Cardiac fibroblast (primary cell): Measurements from ENCODE around the gene RUSC2.
A peak's percentile ranks its signal among the peaks of the same experiment; 100 is the strongest.

Experiments used
- DNase-seq, 2 donors: peaks; one replicate each; pipeline versions ENCODE4 v3.0.0 to v3.0.0-alpha.2; 2010; ENCODE audit warnings: low read depth in 2 of 2
- H3K4me3 ChIP-seq, 2 donors: replicated peaks in 1 of 2; 1 replicate in 1 of 2; 2 replicates in 1 of 2; pipeline ENCODE4 v1.5.1; 2011; ENCODE audit warnings: low read depth in 2 of 2, low read length in 2 of 2, mild to moderate bottlenecking in 2 of 2, moderate library complexity in 1 of 2
- CTCF ChIP-seq: IDR thresholded peaks from one replicate; pipeline ENCODE4 v1.5.1; 2011; ENCODE audit warnings: low read depth, mild to moderate bottlenecking, low read length, inconsistent platforms

Gene RUSC2

GRCh38 chr9:35517131-35517530 lies 27.2 kb downstream of the RUSC2 start:
- peak; percentile 28 to 41 for DNase-seq
- TF ChIP-seq CTCF = no peak

GRCh38 chr9:35517552-35518224 lies 27.8 kb downstream of the RUSC2 start:
- DNase-seq = no peak
- no peak overlapping the region for H3K4me3 ChIP-seq
- no peak for TF ChIP-seq CTCF

More at GRCh38 chr9:35517131-35517530, 27.2 kb downstream of the RUSC2 start:
- H3K4me3 ChIP-seq = no peak overlapping the region

DNA sequence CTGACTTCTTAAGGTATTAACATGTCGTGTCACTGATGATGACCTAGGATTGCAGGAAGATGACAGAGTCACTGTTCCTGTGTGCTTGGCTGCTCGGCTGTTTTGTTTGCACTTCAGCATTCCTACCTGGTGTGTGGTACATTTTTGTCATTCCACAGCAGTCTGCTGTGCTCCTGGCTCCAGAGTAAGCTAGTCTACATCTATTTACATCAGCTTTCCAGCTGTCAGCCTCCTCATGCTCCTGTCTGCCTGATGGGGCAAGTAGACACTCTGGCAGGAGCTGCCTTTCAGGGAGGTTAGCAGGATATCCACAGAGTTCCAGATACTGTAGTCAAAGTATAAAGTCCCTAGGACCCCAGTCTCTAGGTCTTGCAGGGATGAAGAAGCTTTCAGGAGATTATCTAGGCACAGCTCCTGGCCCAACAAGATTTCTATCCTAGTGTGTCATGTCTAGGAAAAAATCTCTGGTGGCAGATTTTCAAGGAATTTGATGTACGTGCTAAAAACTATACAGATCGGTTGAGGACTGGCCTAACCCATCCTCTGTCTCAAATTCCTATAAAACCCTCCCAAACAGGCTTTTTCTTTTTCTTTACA lies 28.4 kb downstream of the RUSC2 start:
- DNase-seq = peak; percentile 84 to 99
- H3K4me3 ChIP-seq = no peak overlapping the region
- no peak for TF ChIP-seq CTCF

DNA sequence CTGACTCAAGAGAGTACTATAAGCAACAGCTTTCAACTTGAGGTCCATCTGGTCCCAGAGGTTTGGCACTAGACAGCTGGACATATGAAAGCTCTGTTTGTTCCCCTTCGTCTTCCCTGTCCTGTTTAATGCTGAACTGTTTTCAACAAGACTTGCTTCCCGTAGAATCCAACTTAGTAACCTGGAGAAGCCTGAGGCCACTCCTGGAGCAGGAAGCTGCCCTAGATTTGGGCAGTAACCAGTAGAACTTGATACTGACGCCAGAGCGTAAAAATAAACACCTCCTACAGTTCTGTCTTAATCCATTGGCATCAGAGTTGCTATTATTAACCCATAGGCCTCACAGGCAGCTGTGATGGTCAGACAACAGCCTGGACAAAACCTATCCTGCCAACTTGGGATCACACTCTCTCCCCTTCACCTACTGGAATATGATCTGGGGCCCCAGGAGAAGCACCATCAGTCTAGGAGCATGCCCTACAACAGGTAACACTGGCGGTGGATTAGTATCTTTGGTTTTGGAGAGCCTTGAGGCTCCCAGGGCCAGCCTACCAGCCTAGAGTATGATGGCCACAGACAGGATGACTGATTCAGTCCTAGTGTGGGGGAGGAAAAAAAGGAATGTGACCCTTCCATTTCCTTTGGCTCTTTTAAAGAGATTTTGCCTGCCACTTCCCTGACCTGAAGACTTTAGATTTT lies 29.2 kb downstream of the RUSC2 start:
- no peak for TF ChIP-seq CTCF
- H3K4me3 ChIP-seq = no peak overlapping the region
- DNase-seq = peak; percentile 69 to 78

- peak in 1 of 2 donors; percentile 49 for DNase-seq
- H3K4me3 ChIP-seq = no peak overlapping the region
- no peak for TF ChIP-seq CTCF
Observed at GRCh38 chr9:35519692-35520363, 29.9 kb downstream of the RUSC2 start.

DNA sequence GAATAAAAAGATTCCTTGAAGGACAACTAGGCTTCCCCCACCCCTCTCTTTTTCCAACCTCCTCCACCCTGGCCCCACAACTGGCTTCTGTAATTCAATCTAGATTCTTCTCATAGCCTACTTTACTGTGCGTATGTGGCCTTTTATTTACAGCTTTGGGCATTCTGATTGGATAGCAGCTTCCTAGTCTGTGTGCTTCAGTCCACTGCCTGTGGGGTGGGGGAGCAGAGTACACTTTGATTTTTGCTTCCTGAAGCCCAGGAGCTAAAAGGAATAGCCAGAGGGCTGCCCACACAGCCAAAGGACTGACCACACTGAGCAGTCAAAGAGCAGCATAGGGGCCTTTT lies 30.4 kb downstream of the RUSC2 start:
- TF ChIP-seq CTCF = no peak
- no peak overlapping the region for H3K4me3 ChIP-seq
- DNase-seq = no peak
